GM19025 (cell line): ENCODE measurements around the gene EGFL7.

Source experiments
- ATAC-seq: cut with Tn5 transposase; IDR thresholded peaks from one replicate; pipeline ENCODE4 v1.9.1; 2021; ENCODE audit warnings: mild to moderate bottlenecking, low read depth, moderate library complexity; ENCODE audit not compliant: unreplicated experiment

Gene EGFL7

GRCh38 chr9:136662656-136663581 lies at the start of gene EGFL7:
EGFL7 (plus strand) TSS chr9:136662916; CDS start chr9:136668283, 5,367 bp downstream.
- ATAC-seq = no peak

- no peak for ATAC-seq
Measured at GRCh38 chr9:136613824-136614371, 48.8 kb upstream of the EGFL7 start.

DNA sequence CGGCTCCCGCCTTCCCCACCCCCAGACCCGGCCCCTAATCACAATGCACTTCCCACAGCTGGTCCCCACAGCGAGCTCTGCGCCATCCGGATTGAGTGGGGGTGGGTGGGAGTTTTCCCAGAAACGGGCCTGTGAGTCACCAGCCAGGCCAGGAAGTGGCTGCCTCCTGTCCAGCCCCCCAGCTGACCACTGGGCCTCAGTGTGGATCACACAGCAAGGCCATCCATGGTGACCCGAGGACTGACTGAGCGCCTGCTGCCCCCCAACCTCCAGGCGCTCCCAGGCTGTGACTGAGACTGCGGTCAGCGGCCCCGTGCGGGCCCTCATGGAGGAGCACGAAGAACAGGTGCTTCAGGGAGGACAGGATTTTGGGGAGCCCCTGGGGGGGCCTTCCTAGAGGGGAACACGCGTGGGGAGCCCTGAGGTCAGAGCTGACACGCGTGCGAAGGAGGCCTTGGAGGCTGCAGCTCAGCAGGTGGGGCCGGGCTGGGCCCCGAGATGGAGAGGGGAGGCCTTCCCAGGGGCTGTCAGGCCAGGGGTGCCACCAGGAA lies 48.3 kb upstream of the EGFL7 start:
- ATAC-seq = no peak

DNA sequence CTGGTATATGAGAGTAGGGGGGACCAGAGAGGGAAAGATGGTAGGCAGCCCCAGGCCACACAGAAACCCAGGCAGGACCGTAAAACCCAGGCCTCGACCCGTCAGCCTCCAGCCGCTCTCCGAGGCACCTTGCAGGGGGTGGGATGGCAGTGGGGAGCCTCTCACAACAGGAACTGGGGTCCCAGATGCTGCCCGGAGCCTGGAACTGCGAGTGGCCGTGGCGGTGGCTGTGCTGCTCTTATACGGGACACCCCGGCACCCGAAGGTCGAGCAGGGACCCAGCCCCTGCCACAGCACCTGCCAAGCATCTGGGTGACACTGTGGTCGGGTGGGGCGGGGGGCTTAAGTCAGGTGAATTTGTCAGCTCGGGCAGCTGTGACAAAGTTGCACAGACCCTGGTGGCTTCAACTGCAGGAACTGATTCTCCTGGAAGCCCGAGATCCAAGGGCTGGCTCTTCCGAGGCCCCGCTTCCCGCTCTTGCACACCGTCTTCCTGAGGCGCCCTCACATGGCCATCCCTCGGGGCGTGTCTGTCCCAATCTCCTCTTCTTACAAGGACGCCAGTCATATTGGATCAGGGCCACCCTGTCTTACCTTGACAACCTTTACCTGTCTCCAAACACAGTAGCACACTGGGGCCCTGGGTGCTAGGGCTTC lies 47.6 kb upstream of the EGFL7 start:
- ATAC-seq = no peak

GRCh38 chr9:136615631-136616306 lies 46.9 kb upstream of the EGFL7 start:
- ATAC-seq = no peak

GRCh38 chr9:136616307-136616635 lies 46.4 kb upstream of the EGFL7 start:
- ATAC-seq = no peak

DNA sequence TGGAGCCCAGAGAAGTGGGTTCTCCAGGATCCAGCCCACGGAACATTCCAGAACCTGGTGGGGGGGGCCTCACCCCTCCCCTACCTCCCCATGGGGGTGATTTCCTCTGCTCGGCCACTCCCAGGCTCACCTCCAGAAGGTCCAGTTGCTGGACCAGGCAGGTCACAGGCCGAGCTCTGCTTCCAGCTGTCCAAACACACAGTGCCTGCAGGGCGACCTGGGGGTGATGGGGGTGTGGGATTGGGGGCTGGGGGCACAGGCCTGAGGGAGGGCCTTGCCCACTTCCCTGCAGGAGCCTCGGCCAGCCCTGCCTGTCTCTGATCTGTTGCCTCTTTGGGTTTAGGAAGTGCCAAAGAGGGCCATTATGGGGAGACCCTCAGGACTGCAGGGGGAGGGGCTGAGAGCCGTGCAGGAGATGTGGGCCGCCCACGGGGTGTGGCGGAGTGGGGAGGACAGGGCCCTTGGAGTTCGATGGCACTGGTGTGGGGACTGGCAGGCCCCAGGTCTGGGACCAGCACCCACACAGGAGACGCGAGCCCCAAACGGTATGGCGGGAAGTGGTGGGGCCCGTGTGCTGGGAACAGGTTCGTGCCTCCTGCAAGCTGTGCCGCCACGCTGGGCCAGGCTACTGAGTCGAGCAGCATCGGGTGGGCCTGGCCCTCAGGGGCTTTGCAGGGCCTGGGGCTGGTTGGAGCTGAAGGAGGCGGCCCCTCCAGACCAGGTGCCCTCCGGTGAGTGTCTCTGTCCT lies 45.6 kb upstream of the EGFL7 start:
- no peak for ATAC-seq

- ATAC-seq = no peak
Measured at GRCh38 chr9:136617746-136618579, 44.8 kb upstream of the EGFL7 start.

- no peak for ATAC-seq
Measured at GRCh38 chr9:136618580-136619547, 43.9 kb upstream of the EGFL7 start.

DNA sequence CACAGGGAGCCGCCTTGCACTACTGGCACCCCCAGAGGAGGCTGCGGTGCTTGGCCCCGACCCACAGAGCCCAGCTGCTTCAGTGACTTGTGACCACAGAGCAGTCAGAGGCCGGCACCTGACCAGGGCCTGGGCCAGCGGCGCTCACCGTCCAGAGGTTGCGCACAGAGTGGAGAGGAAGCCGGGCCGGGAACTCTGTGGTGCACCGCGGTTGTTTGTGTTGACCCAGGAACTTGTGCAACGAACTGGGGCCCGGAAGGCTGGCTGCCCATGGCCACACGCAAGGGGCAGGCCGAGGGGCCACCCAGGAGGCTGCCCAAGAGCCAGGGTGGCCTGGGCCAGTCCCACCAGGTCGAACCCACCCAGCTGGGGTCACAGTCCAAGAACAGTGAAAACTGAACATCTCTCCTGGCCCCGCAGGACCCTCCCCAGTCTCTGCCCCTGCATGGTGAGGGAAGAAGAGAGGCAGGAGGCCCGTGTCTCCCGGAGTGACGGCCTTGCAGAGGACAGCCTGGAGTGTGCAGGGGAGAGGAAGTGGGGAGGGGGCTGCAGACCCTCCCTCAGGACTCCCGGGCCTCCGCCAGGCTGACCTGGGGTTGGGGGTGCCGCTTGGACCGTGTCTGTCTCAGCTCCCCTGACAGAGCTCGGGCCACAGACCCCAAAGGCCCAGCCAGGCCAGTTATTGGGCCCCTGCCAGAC lies 42.8 kb upstream of the EGFL7 start:
- no peak for ATAC-seq

DNA sequence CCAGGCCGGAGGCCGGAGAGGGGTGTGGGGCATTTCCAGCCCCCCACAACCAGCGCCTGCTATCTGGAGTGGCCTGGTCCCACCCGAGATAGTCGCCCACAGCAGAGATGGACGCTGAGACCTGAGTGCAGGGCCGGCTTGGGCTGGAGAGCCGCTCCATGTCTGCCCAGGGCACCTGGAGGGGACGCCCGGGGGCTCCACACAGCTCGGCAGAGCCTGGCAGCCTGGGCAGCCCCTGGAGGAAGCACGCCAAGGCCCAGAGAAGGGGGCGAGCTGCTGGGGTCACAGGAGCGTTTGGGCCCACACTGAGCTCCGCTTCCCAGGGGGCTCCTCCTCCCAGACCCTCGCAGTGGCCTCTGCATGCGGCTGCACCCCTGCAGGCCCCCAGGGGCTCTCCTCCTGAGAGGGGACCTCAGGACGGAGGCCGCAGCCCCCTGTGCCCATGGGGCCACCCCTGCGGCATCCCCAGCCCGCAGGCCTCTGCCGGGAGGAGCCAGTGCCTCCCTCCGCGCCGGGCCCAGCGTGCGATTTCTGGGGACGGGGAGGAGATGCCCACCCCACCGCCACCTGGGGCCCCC lies 42.2 kb upstream of the EGFL7 start:
- no peak for ATAC-seq

- ATAC-seq = no peak
Measured at GRCh38 chr9:136621019-136621733, 41.5 kb upstream of the EGFL7 start.

GRCh38 chr9:136621734-136622093 lies 41.0 kb upstream of the EGFL7 start:
- ATAC-seq = no peak

- no peak for ATAC-seq
Measured at GRCh38 chr9:136622538-136622948, 40.2 kb upstream of the EGFL7 start.

DNA sequence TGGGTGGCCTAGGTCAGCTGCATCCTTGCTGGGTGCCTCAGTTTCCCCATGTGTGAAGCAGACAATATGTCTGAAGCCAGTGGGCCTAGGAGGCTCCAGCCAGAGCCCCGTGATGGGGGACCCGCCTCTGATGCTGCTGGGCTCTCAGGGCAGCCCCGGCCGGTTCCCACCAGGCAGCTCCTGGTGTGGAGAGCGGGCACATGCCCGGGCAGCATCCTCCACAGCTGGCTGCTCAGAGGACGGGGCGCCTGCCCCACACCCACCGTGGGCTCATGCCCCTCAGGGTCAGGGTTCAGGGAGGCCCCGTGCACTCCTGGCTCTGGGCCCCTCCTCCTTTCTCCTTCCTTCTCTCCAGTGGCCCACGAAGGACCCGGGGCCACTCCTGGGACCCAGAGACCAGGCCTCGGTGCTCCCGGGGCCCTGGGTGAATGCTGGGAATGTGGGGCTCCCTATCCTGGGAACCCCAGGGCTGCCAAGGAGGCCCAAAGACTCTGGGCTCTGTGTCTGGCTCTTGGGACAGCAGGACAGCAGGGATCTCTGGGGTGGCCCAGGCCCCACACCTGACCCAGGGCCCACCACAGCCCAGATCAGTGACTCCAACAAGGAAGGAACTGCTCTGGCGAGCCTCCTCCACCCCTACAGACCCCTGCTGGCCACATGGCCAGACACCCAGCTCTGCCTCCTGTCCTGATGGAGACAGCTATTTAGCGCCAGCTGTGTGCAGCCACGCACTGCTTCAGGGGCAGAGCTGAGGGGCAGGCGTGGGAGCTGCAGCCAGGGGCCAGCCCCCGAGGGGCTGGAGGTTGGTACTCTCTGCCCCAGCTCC lies 39.5 kb upstream of the EGFL7 start:
- no peak for ATAC-seq

DNA sequence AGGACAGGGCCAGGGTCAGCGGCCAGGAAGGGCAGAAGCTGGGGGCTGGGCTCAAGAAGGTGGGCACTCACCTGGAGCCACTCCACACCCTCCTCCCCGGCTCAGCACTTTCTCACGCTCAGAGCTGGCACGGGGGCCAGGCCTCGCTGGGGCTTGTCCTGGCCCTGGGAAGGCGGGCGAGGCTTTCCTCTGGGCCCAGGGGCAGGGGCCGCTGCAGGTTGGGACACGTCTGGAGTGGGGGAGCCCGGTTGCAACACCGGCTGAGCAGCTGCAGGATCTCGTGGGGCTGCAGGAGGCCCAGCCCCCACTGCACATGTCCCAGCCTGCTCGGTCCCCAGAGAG lies 38.9 kb upstream of the EGFL7 start:
- ATAC-seq = no peak
